MCF 10A (cell line): ENCODE results near the gene PLA2G4B. TPM values are rescaled to one million over a fixed set of nuclear protein-coding genes. Genes with fewer than 3 reads are reported as not detected.

ENCODE experiments used
- BruUV-seq: library from RNA; stranded (reverse); fragments of 400-500 nt; replicated peaks from 2 replicates; lab custom pipeline; 2021; lab: Mats Ljungman, UMichigan
- CTCF ChIA-PET: fragments of 300-600 bp; sonication (Branson Sonifier 250); formaldehyde crosslinking; extraction: SDS; loops from one replicate; lab custom pipeline; 2021; ENCODE audit warnings: antibody characterized with exemption, inconsistent platforms; lab: Yijun Ruan, JAX
- POLR2A ChIA-PET: fragments of 300-600, 350-650 bp; sonication (Branson Sonifier 250); formaldehyde crosslinking; extraction: SDS; loops from one replicate; lab custom pipeline; 2020; ENCODE audit warnings: antibody characterized with exemption, inconsistent platforms; lab: Yijun Ruan, JAX
- DNase-seq: peaks from one replicate; pipeline ENCODE4 v3.0.0-alpha.2; 2018; ENCODE audit not compliant: unreplicated experiment
- H3K27ac Mint-ChIP-seq: one replicate; pipeline ENCODE4 v1.8.0; 2022; ENCODE audit warnings: mild to moderate bottlenecking, low read depth, mixed read lengths; ENCODE audit not compliant: unreplicated experiment
- H3K27me3 Mint-ChIP-seq: one replicate; pipeline ENCODE4 v1.8.0; 2022; ENCODE audit warnings: mixed read lengths; ENCODE audit not compliant: insufficient read depth, unreplicated experiment
- H3K36me3 Mint-ChIP-seq: one replicate; pipeline ENCODE4 v1.8.0; 2022; ENCODE audit warnings: mild to moderate bottlenecking, moderate library complexity, mixed read lengths; ENCODE audit not compliant: insufficient read depth, unreplicated experiment
- H3K4me1 Mint-ChIP-seq: one replicate; pipeline ENCODE4 v1.8.0; 2022; ENCODE audit warnings: mixed read lengths; ENCODE audit not compliant: insufficient read depth, unreplicated experiment
- H3K4me3 Mint-ChIP-seq: one replicate; pipeline ENCODE4 v1.8.0; 2022; ENCODE audit warnings: mild to moderate bottlenecking, moderate library complexity, mixed read lengths; ENCODE audit not compliant: unreplicated experiment
- H3K9me3 Mint-ChIP-seq: one replicate; pipeline ENCODE4 v1.8.0; 2022; ENCODE audit warnings: mixed read lengths; ENCODE audit not compliant: unreplicated experiment
- CTCF ChIP-seq: fragments of 200-600 bp; IDR thresholded peaks from one replicate; pipeline ENCODE4 v1.8.0; 2022; ENCODE audit warnings: antibody characterized with exemption, mild to moderate bottlenecking; ENCODE audit not compliant: unreplicated experiment
- intact Hi-C: fragments of 100-400 bp; cut with micrococcal nuclease; formaldehyde crosslinking; loops from 2 replicates; pipeline ENCODE4 v1.14.1; 2022
- total RNA-seq: library from RNA; stranded (reverse); gene quantifications from 2 replicates; pipeline ENCODE4 v1.2.3, GENCODE V29; 2022

Gene PLA2G4B
- total RNA-seq, 1 experiment from 2014 or later: 3.8 TPM

GRCh38 chr15:41880156-41880877, 41.7 kb downstream of the PLA2G4B start:
- no TSS peak for BruUV-seq
- H3K9me3 Mint-ChIP-seq: no peaks in the 10 kb centered on the region
- ChIA-PET POLR2A (no interaction called here), CTCF (interaction anchor here (0.7 kb wide), 1 partner anchor 126 kb away, joined by 3 read pairs; no protein-coding TSS in a partner anchor)
- no peak overlapping the region for H3K4me3 Mint-ChIP-seq
- no peak for TF ChIP-seq CTCF
- H3K27ac Mint-ChIP-seq: no peak overlapping the region
- DNase-seq: no peak
- H3K27me3 Mint-ChIP-seq: no peaks in the 10 kb centered on the region
- no peaks in the 10 kb centered on the region for H3K36me3 Mint-ChIP-seq
- intact Hi-C loops: no loop called here
- H3K4me1 Mint-ChIP-seq: no peaks in the 10 kb centered on the region

GRCh38 chr15:41881086-41881485, 42.4 kb downstream of the PLA2G4B start:
- POLR2A ChIA-PET: no interaction called here
- no peaks in the 10 kb centered on the region for H3K4me1 Mint-ChIP-seq
- H3K9me3 Mint-ChIP-seq: no peaks in the 10 kb centered on the region
- intact Hi-C loops: no loop called here
- TF ChIP-seq CTCF: no peak
- no peak overlapping the region for H3K4me3 Mint-ChIP-seq
- BruUV-seq: no TSS peak
- no peak overlapping the region for H3K27ac Mint-ChIP-seq
- CTCF ChIA-PET: interaction anchor here (0.7 kb wide), 1 partner anchor 127 kb away, joined by 3 read pairs; no protein-coding TSS in a partner anchor
- H3K36me3 Mint-ChIP-seq: no peaks in the 10 kb centered on the region
- DNase-seq: no peak
- H3K27me3 Mint-ChIP-seq: no peaks in the 10 kb centered on the region

GRCh38 chr15:41881550-41881919, 42.9 kb downstream of the PLA2G4B start:
- no TSS peak for BruUV-seq
- DNase-seq: no peak
- Mint-ChIP-seq H3K4me1 (no peaks in the 10 kb centered on the region), H3K27ac (no peak overlapping the region), H3K27me3 (no peaks in the 10 kb centered on the region), H3K9me3 (no peaks in the 10 kb centered on the region), H3K36me3 (no peaks in the 10 kb centered on the region), H3K4me3 (no peak overlapping the region)
- intact Hi-C loops: no loop called here
- ChIA-PET CTCF (no interaction called here), POLR2A (no interaction called here)
- TF ChIP-seq CTCF: no peak

DNA sequence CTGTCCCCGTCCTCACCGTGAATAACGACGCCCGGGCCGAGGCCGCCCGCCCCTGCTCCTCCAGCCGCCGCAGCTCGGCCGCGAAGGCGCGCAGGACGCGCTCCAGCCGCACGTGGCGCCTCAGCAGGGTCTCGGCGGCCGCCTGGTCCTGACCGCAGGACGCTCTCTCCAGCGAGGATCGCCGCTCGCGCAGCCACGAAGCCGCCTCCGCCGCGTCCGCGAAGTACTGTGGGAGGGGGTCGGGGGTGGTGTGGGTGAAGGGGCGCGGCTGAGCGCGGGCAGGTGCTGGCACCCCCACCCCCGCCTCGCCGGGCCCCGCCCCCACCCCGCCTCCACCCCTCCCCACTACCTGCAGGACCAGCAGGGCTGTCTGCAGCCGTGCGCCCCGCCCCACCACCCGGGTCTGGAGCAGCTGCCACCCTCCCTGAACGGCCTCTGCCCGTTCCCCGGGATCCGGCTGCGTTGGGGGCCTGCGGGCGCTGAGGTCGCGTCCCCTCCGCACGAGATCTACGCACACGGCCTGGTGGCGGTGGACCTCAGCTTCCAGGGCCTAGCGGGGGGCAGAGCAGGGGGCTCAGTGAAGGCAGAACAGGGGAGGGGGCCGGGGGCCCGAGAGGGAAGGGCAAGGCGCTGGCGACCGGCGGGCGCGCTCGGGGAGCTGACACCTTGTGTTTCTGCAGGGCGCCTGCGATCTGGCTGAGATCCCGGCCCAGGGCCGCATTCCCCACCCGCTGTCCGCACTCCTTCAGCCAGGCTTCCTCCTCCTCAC, 43.5 kb downstream of the PLA2G4B start:
- TF ChIP-seq CTCF: no peak
- no peaks in the 10 kb centered on the region for H3K27me3 Mint-ChIP-seq
- intact Hi-C loops: no loop called here
- ChIA-PET CTCF (no interaction called here), POLR2A (no interaction called here)
- no peaks in the 10 kb centered on the region for H3K9me3 Mint-ChIP-seq
- no TSS peak for BruUV-seq
- no peak overlapping the region for H3K27ac Mint-ChIP-seq
- no peaks in the 10 kb centered on the region for H3K36me3 Mint-ChIP-seq
- no peaks in the 10 kb centered on the region for H3K4me1 Mint-ChIP-seq
- no peak for DNase-seq
- no peak overlapping the region for H3K4me3 Mint-ChIP-seq
